Heart left ventricle (tissue), 13 donors: ENCODE data around the gene THSD4.

ENCODE experiments used
- POLR2A ChIP-seq, 2 donors: fragments of 450-650 bp; IDR thresholded peaks; one replicate each; pipeline ENCODE4 v1.6.1; 2017; ENCODE audit warnings: antibody characterized with exemption in 2 of 2, mild to moderate bottlenecking in 2 of 2, moderate library complexity in 2 of 2
- TF ChIP-seq, protein P1 (sequence below), 12 donors: fragments of 200-600 bp; sonication (generic) in 4 of 12; IDR thresholded peaks; one replicate each; pipeline versions ENCODE4 v1.5.0 to v1.8.0; 2018 to 2022; ENCODE audit warnings: antibody characterized with exemption in 12 of 12, mild to moderate bottlenecking in 5 of 12
- donor health status: ischemic (EF 13 %, LVEDD 7.1; RV severe dilation, severe dysfunction).
- donor health status: DM: no; HTN: yes; CAD: no.
- donor health status: DM: no; HTN: no; CAD: no.
- donor health status: ischemic (EF 25% LVEDD 6.9; RV normal size, moderate dysfunction).
- donor health status: ischemic (EF 25% LVEDD 5.7; RV mildly dilated, moderate dysfunction).
- donor health status: ischemic (EF 35%, LVEDD 5.7; RV mildly dilated, moderate dysfunction).
- donor health status: nonischemic (EF 11% LVEDD 7.7; RV severe dilation, severe dysfunction).
- donor health status: DM: yes; HTN: yes; CAD: no.
- donor health status: PGD.
- donor health status: ischemic (EF 29% LVEDD 5.4; RV normal size, mild dysfunction).
- donor health status: nonischemic (EF 23%, LVEDD 6.1; RV moderate dilation, normal function).

DNA sequence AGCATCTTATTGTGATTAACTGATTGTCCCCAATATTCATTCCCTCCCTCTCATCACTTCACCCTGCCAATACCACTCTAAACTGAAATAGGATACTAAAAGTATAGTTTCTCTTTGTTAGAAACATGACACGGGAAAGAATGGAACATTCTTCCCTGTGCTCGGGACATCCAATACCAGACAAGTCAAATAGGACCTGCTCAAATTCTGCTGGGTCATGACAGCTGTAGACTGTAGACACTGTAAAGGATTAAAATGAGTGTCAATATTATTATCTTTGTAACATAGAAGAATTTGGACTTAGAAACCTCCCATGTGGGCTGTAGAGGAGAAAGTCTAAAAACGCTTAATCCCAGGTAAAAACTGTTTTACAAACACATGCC is 380.1 kb downstream of the THSD4 start:
- TF ChIP-seq, protein P1, sequence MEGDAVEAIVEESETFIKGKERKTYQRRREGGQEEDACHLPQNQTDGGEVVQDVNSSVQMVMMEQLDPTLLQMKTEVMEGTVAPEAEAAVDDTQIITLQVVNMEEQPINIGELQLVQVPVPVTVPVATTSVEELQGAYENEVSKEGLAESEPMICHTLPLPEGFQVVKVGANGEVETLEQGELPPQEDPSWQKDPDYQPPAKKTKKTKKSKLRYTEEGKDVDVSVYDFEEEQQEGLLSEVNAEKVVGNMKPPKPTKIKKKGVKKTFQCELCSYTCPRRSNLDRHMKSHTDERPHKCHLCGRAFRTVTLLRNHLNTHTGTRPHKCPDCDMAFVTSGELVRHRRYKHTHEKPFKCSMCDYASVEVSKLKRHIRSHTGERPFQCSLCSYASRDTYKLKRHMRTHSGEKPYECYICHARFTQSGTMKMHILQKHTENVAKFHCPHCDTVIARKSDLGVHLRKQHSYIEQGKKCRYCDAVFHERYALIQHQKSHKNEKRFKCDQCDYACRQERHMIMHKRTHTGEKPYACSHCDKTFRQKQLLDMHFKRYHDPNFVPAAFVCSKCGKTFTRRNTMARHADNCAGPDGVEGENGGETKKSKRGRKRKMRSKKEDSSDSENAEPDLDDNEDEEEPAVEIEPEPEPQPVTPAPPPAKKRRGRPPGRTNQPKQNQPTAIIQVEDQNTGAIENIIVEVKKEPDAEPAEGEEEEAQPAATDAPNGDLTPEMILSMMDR (IDR thresholded peaks at IDR 0.05) = no peak
- no peak for TF ChIP-seq POLR2A (IDR thresholded peaks at IDR 0.05)
